CD4-positive, alpha-beta T cell (primary cell): ENCODE data around the gene DNAJC16. TPM values are rescaled to one million over a fixed set of nuclear protein-coding genes. Genes with fewer than 3 reads are reported as not detected.

ENCODE experiments used
- ATAC-seq: fragments of 200-7000 bp; cut with Tn5 transposase; one replicate; pipeline ENCODE4 v1.10.0; 2022; ENCODE audit warnings: mild to moderate bottlenecking; ENCODE audit not compliant: poor library complexity
- CTCF ChIA-PET: fragments of 350-600 bp; sonication (Branson Sonifier 250); formaldehyde crosslinking; loops from one replicate; lab custom pipeline; 2021; ENCODE audit warnings: antibody characterized with exemption, inconsistent platforms; lab: Charles Lee
- POLR2A ChIA-PET: fragments of 350-600 bp; sonication (Branson Sonifier 250); formaldehyde crosslinking; loops from one replicate; lab custom pipeline; 2021; ENCODE audit warnings: antibody characterized with exemption, inconsistent platforms; lab: Charles Lee
- DNase-seq, 14 experiments: peaks; one replicate each; pipeline ENCODE4 v3.0.0-alpha.2; 2013 to 2020; ENCODE audit warnings: mixed read lengths in 2 of 14
- H3K27ac ChIP-seq, 2 donors: one replicate each; pipeline versions ENCODE4 v1.5.1 to v1.7.0; 2013; ENCODE audit warnings: low read length in 2 of 2, low read depth in 1 of 2, mild to moderate bottlenecking in 1 of 2
- H3K27me3 ChIP-seq, 2 experiments: 1 replicate in 1 of 2; 2 replicates in 1 of 2; pipeline versions ENCODE4 v1.6.1 to v1.7.0; 2013; ENCODE audit warnings: low read length in 2 of 2, control low read depth in 1 of 2, mild to moderate bottlenecking in 1 of 2, moderate library complexity in 1 of 2; ENCODE audit not compliant: insufficient read depth in 2 of 2, control insufficient read depth in 1 of 2
- H3K36me3 ChIP-seq: one replicate; pipeline ENCODE4 v1.6.1; 2013; ENCODE audit warnings: low read length, control low read depth; ENCODE audit not compliant: insufficient read depth
- H3K4me1 ChIP-seq: one replicate; pipeline ENCODE4 v1.6.1; 2013; ENCODE audit warnings: low read length, control low read depth; ENCODE audit not compliant: insufficient read depth
- H3K4me3 ChIP-seq: one replicate; pipeline ENCODE4 v1.5.1; 2013; ENCODE audit warnings: mild to moderate bottlenecking, low read length, moderate library complexity
- H3K9me3 ChIP-seq, 2 experiments: 1 replicate in 1 of 2; 2 replicates in 1 of 2; pipeline versions ENCODE4 v1.6.1 to v1.7.0; 2013; ENCODE audit warnings: low read length in 2 of 2, mild to moderate bottlenecking in 2 of 2, control low read depth in 1 of 2, moderate library complexity in 1 of 2; ENCODE audit not compliant: control insufficient read depth in 1 of 2, insufficient read depth in 1 of 2
- H3K27ac Mint-ChIP-seq: one replicate; pipeline ENCODE4 v1.8.0; 2020; ENCODE audit warnings: mixed read lengths
- H3K27me3 Mint-ChIP-seq: one replicate; pipeline ENCODE4 v1.8.0; 2021; ENCODE audit warnings: mixed read lengths
- H3K36me3 Mint-ChIP-seq: one replicate; pipeline ENCODE4 v1.8.0; 2021; ENCODE audit warnings: low read depth, mixed read lengths
- H3K4me1 Mint-ChIP-seq: one replicate; pipeline ENCODE4 v1.8.0; 2021; ENCODE audit warnings: low read depth, mixed read lengths
- H3K4me3 Mint-ChIP-seq: one replicate; pipeline ENCODE4 v1.8.0; 2020; ENCODE audit warnings: mild to moderate bottlenecking, mixed read lengths
- H3K9me3 Mint-ChIP-seq: one replicate; pipeline ENCODE4 v1.8.0; 2020; ENCODE audit warnings: mixed read lengths
- intact Hi-C, 2 experiments: fragments of 100-400 bp; cut with DNase I in 1 of 2; cut with micrococcal nuclease in 1 of 2; formaldehyde crosslinking; loops; one replicate each; pipeline versions ENCODE4 v1.15.1 to v1.9.0; 2023 to 2025; cut with DNase I, micrococcal nuclease
- polyA plus RNA-seq, 2 donors: library from polyadenylated mRNA; unstranded; fragments of 120-200 nt; gene quantifications; one replicate each; pipeline ENCODE4 v1.2.1, GENCODE V29; 2013
- total RNA-seq, 174 experiments: library from RNA in 2 of 174; stranded (reverse) in 2 of 174; gene quantifications; one replicate each; pipeline ENCODE4 v1.2.3 and lab custom pipeline; 2021 to 2026
- TF ChIP-seq, protein P1 (sequence below): fragments of 200-600 bp; IDR thresholded peaks from one replicate; pipeline ENCODE4 v1.8.0; 2022; ENCODE audit warnings: antibody characterized with exemption, mild to moderate bottlenecking

The DNAJC16 gene
- total RNA-seq (10 to 100 TPM in 1 of 2 experiments, 1 to 10 TPM in 1; 8.2 to 10.4 TPM), total RNA-seq (lab: John Stamatoyannopoulos, UW) (20.6 to 74.8 (median 44.8) reads per million in 172 experiments)
- polyA plus RNA-seq (2013, experiment 1 of 2) = 16.6 TPM
- 17.9 TPM for polyA plus RNA-seq (2013, experiment 2 of 2)

GRCh38 chr1:15526490-15527339 is at the start of gene DNAJC16:
TSS of gene DNAJC16 (plus strand) at chr1:15526848. CDS start at chr1:15529106, 2,258 bp downstream.
- ChIA-PET CTCF (no interaction called here), POLR2A (interaction anchor here (0.6 to 3.6 kb wide), 11 partner anchors 8 to 321 kb away, joined by 3 to 20 read pairs (median 3); partner anchors contain the start of genes DDI2 and SPEN)
- H3K27ac Mint-ChIP-seq = peak within 1 kb of the TSS; percentile 100
- no peaks in the 10 kb centered on the region for H3K27me3 Mint-ChIP-seq
- H3K27me3 ChIP-seq = no peaks in the 10 kb centered on the region
- peak within 1 kb of the TSS; percentile 88 to 99 for H3K27ac ChIP-seq
- H3K4me1 Mint-ChIP-seq = peaks cover 59% of the 10 kb centered on the region
- no peaks in the 10 kb centered on the region for H3K9me3 ChIP-seq
- TF ChIP-seq, protein P1, sequence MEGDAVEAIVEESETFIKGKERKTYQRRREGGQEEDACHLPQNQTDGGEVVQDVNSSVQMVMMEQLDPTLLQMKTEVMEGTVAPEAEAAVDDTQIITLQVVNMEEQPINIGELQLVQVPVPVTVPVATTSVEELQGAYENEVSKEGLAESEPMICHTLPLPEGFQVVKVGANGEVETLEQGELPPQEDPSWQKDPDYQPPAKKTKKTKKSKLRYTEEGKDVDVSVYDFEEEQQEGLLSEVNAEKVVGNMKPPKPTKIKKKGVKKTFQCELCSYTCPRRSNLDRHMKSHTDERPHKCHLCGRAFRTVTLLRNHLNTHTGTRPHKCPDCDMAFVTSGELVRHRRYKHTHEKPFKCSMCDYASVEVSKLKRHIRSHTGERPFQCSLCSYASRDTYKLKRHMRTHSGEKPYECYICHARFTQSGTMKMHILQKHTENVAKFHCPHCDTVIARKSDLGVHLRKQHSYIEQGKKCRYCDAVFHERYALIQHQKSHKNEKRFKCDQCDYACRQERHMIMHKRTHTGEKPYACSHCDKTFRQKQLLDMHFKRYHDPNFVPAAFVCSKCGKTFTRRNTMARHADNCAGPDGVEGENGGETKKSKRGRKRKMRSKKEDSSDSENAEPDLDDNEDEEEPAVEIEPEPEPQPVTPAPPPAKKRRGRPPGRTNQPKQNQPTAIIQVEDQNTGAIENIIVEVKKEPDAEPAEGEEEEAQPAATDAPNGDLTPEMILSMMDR = no peak
- H3K4me3 ChIP-seq = peak within 1 kb of the TSS; percentile 66
- no peaks in the 10 kb centered on the region for H3K9me3 Mint-ChIP-seq
- peaks cover 33% of the 10 kb centered on the region for H3K36me3 Mint-ChIP-seq
- intact Hi-C loops = loop anchor here (1.0 to 10.0 kb wide), 9 partner anchors 51 to 1378 kb away; partner anchors contain the start of genes DDI2 (in 2 of the 2), FBXO42 (in 1 of the 2) and SZRD1 (in 1 of the 2)
- ATAC-seq (peak; percentile 30), DNase-seq (peak; percentile 88 to 99 (median 95))
- H3K4me3 Mint-ChIP-seq = peak within 1 kb of the TSS; percentile 96
- peaks cover 41% of the 10 kb centered on the region for H3K4me1 ChIP-seq
- no peaks in the 10 kb centered on the region for H3K36me3 ChIP-seq

GRCh38 chr1:15476927-15477326 is 49.7 kb upstream of the DNAJC16 start:
- ChIA-PET POLR2A (no interaction called here), CTCF (no interaction called here)
- no peaks in the 10 kb centered on the region for H3K36me3 Mint-ChIP-seq
- H3K9me3 Mint-ChIP-seq = no peaks in the 10 kb centered on the region
- intact Hi-C loops = no loop called here
- H3K4me1 Mint-ChIP-seq = no peaks in the 10 kb centered on the region
- Histone ChIP-seq H3K9me3 (no peaks in the 10 kb centered on the region), H3K36me3 (no peaks in the 10 kb centered on the region), H3K27ac (no peak overlapping the region), H3K27me3 (no peaks in the 10 kb centered on the region), H3K4me1 (no peaks in the 10 kb centered on the region), H3K4me3 (no peak overlapping the region)
- ATAC-seq = no peak
- no peak overlapping the region for H3K4me3 Mint-ChIP-seq
- TF ChIP-seq, protein P1 = no peak
- no peak overlapping the region for H3K27ac Mint-ChIP-seq
- DNase-seq = no peak
- H3K27me3 Mint-ChIP-seq = no peaks in the 10 kb centered on the region

DNA sequence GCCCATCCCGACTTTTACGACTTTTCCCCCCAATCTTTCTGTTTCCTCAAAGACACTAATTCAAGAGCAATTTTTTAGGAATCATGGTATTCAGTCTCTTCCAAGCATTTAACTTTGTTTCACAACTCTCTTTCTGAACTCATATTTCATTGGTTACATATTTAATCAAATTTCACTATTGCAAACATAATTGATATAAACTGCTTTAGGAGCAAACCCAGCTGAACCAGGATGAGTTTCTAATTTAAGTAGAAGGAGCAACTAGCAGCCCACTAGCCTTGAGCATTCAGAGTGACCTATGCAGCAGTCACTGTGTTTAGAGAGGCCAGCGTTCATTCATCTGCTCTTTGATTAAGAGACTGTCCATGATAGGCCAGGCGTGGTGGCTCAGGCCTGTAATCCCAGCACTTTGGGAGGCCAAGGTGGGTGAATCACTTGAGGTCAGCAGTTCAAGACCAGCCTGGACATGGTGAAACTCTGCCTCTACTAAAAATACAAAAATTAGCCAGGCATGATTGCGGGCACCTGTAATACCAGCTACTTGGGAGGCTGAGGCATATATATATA is 48.9 kb upstream of the DNAJC16 start:
- Histone ChIP-seq H3K27me3 (no peaks in the 10 kb centered on the region), H3K4me3 (no peak overlapping the region), H3K4me1 (no peaks in the 10 kb centered on the region), H3K36me3 (no peaks in the 10 kb centered on the region), H3K9me3 (no peaks in the 10 kb centered on the region), H3K27ac (no peak overlapping the region)
- ChIA-PET CTCF (no interaction called here), POLR2A (no interaction called here)
- DNase-seq (no peak), ATAC-seq (no peak)
- no peaks in the 10 kb centered on the region for H3K4me1 Mint-ChIP-seq
- no peaks in the 10 kb centered on the region for H3K9me3 Mint-ChIP-seq
- TF ChIP-seq, protein P1 = no peak
- H3K27ac Mint-ChIP-seq = no peak overlapping the region
- H3K27me3 Mint-ChIP-seq = no peaks in the 10 kb centered on the region
- H3K36me3 Mint-ChIP-seq = no peaks in the 10 kb centered on the region
- H3K4me3 Mint-ChIP-seq = no peak overlapping the region
- intact Hi-C loops = no loop called here
